NCI-H187 treated with DMSO at 0.1 percent for 48 hours (cell line): ENCODE data around the gene UACA.
"Not testable (repeated sequence)": the region's sequence is repeated elsewhere in the genome, so short reads cannot be mapped to it uniquely, and the experiment has no call there.

Experiments used
- DNase-seq: peaks from one replicate; lab custom pipeline; 2025; lab: John Stamatoyannopoulos, UW

The UACA gene, protein sequence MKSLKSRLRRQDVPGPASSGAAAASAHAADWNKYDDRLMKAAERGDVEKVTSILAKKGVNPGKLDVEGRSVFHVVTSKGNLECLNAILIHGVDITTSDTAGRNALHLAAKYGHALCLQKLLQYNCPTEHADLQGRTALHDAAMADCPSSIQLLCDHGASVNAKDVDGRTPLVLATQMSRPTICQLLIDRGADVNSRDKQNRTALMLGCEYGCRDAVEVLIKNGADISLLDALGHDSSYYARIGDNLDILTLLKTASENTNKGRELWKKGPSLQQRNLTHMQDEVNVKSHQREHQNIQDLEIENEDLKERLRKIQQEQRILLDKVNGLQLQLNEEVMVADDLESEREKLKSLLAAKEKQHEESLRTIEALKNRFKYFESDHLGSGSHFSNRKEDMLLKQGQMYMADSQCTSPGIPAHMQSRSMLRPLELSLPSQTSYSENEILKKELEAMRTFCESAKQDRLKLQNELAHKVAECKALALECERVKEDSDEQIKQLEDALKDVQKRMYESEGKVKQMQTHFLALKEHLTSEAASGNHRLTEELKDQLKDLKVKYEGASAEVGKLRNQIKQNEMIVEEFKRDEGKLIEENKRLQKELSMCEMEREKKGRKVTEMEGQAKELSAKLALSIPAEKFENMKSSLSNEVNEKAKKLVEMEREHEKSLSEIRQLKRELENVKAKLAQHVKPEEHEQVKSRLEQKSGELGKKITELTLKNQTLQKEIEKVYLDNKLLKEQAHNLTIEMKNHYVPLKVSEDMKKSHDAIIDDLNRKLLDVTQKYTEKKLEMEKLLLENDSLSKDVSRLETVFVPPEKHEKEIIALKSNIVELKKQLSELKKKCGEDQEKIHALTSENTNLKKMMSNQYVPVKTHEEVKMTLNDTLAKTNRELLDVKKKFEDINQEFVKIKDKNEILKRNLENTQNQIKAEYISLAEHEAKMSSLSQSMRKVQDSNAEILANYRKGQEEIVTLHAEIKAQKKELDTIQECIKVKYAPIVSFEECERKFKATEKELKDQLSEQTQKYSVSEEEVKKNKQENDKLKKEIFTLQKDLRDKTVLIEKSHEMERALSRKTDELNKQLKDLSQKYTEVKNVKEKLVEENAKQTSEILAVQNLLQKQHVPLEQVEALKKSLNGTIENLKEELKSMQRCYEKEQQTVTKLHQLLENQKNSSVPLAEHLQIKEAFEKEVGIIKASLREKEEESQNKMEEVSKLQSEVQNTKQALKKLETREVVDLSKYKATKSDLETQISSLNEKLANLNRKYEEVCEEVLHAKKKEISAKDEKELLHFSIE (N-terminal part only)

DNA sequence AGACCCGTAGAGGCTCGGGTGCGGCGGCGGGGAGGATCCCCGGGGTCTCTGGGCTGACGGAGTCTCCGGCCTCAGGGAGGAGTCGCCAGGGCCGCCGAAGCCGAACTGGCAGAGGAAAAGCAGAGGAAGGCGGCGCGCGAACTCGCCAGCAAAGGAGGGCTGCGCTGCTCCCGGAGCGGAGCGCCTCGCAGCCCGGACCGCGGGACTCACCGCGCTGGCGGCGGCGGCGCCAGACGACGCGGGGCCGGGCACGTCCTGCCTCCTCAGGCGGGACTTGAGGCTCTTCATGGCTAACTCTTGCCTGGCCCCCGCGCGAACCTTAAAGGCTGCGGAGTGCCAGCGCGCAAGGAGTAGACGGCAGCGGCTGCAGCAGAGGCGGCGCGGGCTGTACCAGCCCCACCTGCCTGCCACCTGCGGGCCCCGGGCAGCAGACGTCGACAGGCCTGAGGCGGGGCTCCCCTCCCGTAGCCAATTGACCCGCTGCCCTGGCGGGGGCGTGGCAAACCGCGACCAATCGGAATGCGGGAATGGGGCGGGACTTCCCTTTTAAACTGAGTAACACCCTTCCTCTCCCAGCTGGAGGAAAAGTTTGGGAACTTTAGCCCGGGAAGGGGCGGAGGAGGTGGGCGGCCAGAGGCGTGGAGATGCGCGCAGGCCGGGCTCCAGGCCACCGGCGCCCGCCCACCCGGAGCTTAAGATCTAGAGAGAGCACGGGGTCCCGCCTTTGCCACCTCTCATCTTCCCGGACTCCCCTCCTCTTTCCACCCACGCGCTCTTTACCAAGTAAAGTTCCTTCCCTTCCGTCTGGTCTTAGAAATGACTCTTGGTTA, at the start of gene UACA:
TSS of gene UACA (minus strand) at position 439 of the 830 bp plus-strand sequence. CDS start at position 288, 151 bp downstream.
- peak; percentile 72 for DNase-seq

DNA sequence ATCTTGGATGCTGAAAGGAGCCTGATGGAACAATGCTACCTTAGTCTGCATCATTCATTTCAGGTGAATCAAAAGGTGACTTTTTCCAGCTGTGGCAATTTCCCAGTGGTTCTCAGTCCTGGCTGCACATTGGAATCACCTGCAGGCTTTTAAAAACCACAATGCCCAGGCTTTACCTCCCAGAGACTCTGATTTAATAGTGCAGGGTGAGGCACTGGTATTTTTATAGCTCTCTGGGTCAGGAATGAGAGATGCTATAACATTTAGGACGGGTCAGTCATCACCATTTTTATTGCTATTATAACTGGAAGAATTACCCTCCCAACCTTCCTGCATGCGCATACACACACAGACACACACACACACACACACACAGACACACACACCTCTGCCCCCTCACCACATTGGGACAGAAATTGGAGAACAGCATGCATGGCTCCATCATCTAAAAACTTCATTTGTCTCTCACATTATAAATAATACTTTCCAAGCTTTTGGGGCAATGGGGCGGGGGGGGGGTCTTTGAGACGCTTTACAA, 49.5 kb upstream of the UACA start:
- DNase-seq: no peak

DNA sequence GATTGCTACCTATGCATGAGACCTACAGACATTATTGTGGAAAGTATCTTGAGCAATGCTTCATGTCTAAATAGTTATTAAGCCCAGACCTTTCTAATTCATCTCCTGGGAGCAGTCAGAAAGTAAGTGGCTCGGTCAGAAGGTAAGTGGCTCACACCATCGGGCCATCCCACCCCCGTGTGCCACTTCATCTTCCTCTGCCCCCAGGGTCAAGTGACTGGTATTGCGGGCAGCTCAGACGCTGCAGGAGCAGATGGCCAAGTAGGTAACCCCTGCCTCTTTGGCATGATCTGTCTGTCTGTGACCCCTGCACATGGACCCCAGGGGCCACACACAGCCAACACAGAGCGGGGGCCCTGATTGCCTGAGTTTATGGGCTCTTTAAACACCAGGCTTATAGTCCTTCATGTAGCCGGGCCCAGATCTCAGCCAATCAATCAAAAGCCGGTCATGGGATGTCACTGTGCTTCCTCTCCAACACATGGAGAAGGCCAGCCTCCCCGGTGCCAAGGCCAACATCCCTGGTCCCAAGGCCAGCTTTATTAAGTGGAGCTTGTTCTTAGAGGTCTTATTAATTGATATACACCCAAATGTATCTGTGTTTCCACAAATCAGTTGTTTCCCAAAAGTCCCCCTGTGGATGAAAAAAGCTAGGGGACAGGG, 47.7 kb upstream of the UACA start:
- DNase-seq: no peak

DNA sequence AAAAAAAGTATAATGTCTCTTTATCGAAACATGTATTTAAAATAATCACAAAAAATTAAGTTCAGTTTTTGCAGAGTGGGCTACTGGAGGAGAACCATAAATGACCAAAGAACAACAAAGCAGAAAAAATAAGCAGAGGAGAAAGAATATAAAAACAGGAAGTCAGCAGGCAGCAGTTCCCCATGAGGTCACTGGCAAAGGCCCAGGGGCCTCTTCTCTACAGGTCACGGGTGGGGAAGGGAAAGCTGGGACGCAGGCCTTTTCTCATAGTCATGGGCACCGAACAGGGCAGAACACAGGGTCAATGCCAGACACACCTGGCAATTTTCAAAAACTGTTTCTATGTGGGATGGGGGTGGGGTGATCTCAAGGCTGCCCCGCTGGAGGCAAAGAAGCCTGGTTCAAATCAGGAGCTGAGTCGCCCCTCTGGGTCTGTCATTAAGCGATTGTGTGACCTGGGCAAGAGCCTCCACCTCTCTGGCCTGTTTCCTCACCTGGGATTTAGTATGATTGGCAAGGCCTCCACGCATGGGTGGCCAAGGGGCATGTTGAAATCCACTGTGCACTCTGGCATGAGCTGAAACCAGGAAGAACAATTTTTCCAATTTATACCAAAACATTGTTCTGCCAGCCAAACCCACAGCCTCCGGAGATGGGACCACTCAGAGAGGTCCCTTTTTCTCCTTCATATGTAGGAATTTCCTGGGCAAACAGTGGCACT, 43.8 kb upstream of the UACA start:
- no peak for DNase-seq

DNA sequence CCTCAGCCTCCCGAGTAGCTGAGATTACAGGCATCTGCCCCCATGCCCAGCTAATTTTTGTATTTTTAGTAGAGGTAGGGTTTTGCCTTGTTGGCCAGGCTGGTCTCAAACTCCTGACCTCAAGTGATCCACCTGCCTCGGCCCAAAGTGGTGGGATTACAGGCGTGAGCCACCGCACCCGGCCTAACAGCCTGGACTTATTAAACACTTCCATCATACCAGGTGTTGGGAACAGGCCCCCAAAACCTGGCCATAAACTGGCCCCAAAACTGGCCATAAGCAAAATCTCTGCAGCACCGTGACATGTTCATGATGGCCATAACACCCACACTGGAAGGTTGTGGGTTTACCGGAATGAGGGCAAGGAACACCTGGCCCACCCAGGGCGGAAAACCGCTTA, 41.0 kb upstream of the UACA start:
- not testable (repeated sequence) for DNase-seq

DNA sequence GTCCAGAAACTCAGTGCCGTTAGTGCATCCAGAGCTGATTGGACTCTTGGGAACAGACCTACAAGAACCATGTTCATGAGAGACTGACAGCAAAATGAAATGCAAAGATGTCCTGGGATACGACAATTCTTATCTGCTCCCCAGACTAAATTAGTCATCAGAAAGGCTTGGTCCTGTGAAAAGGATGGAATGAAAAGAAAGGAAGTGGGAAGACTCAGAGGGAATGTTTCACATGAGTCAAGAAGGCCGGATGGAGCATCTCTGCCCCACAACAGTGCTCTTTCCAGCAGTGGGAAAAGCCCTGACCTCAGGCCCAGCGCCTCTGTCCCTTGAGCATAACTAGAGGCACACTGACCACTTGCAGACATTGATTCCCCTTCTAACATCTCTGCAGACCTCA, 39.3 kb upstream of the UACA start:
- DNase-seq: no peak

DNA sequence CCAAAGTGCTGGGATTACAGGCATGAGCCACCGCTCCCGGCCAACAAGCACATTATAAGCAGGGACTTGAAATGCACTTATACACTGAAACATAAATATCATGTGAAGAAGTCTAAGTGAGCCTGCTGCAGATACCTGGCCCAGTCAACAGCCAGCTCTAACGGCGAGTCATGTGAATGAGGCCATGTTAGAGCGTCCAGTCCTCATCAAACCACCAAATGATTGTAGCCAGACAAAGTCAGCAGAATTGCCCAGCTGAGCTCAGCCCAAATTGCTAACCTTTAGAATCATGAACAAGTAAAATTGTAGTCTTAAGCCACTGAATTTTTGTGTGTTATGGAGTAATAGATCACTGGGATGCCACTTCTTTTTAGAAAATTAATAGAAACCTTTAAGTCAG, 37.8 kb upstream of the UACA start:
- no peak for DNase-seq

DNA sequence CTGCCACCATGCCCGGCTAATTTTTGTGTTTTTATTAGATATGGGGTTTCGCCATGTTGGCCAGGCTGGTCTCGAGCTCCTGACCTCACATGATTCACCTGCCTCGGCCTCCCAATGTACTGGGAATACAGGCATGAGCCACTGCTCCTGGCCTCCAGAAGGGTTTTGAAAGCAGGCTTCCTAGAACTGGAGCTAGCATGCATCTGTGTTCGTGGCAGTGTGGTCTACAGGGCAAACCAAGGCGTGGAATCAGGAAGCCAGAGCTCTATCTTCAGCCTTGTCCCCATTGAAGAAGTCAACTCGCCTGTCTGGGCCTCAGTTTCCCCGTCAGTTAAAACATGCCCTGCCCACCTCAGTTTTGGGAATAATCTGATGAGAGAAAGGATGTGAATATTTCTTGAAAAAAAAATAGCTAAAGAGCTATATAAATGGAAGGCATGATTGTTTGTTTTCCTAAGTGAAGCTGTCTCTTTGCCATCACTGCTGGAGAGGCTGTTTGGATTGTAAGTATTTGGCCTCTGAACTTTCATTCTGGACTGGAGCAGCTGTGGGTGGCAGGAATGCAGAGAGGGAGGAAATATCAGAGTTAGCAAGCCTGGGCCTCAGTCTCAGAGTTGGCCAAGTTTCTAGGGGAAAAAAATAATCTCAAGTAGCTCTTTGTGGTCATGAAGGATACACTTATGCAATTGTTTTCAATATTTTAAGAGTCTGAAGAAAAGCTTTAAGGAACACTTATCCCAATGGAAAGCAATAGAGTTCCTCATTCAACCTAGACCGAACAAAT, 36.5 kb upstream of the UACA start:
- no peak for DNase-seq

DNA sequence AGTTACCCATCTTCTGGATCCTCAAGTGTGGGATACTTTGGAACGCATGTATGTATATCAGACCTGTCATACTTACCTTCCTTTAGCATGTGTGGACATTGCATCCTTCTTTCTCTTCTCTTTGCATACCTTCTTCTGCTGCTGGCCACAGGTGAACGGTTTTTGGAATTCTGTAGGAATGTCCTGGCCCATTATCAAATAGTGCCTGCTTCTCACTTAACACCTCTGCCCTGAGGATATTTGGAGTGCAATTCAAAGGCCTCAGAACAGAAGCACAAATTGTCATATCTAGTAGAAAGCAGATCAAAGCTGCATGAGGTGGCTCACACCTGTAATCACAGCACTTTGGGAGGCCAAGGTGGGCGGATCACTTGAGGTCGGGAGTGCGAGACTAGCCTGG, 34.1 kb upstream of the UACA start:
- no peak for DNase-seq

DNA sequence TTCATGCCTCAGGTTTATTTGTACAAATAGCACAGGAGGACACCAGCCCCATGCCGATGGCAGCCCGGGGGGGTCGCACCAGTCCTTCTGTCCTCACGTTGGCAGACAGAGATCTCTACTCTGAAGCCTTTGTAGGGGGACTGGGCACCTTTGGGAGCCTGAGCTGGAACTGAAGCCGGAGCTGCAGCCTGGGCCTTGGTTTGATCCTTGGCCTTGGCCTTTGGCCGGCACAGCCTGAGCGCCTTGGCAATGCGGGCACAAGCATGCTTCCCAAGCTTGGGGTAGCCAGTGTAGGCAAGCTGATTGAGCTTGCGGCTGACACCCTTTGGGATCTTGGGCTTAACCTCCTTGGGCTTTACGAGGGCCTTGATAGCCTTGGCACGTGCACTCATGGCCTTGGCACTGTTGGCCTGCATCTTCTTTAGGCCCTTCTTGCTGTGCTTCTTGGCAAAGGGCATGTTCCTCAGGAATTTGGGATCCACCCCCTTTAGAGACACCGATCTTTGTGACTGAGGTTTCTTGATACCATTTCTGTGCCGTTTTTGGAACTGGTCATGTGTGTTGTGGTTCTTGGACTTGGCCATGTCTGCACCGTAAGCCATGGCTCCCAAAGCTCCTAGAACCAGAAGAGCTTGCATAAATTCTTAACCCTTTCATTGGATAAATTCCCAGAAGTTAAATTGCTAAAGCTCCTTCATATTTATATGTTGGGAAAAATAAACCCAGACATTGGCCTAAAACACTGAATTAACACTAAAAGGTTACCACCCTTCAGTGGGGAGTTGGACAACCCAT, 33.4 kb upstream of the UACA start:
- DNase-seq: no peak

DNA sequence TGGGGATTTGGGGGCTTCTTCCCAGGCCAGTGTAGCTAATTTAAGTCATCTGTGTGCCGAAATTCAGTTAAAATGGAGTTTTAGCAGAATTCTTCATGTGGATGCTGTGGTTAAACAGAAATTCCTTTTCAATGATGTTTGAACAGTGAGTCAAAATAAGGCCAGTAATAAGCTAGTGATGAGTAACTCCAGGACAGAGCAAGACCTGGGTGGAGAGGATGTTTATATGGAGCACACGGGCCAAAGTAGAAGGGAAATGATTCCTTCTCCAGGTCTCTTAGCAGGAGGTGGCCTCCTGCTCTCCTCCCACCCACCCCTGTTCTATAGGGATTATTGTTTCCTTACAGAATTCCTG, 31.9 kb upstream of the UACA start:
- no peak for DNase-seq

DNA sequence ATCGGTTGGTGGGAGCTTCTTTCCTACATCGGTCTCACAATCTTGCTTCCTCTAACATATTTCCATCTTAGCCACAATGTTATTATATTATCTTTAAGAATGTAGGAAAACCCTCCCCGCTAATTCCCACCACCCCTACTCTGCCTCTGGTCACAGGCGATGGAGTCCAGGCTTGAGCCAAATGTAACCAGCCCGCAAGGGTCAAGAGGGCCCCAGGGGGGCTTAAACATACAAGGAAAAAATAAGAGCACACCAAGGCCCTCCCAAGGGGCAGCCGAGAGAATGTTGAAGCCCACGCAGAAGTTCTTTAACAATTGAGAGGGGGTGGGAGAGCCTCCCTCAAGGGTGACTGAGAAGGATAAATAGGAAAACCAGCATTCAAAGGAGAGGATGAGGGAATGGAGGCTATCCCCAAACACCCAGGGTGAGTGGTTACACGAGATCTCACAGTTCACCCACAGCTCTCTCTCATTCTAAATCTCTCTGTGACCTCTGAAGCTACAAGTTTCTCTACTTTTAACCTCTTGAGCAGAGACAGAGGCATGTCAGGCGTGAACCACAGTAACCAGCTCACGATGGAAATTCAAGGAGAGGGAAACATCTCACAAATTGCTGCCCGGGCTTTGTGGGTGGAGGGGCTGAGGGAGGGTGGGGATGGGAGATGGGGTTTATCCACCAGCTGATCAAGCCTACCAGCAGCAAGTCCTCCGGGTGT, 31.4 kb upstream of the UACA start:
- DNase-seq: no peak

DNA sequence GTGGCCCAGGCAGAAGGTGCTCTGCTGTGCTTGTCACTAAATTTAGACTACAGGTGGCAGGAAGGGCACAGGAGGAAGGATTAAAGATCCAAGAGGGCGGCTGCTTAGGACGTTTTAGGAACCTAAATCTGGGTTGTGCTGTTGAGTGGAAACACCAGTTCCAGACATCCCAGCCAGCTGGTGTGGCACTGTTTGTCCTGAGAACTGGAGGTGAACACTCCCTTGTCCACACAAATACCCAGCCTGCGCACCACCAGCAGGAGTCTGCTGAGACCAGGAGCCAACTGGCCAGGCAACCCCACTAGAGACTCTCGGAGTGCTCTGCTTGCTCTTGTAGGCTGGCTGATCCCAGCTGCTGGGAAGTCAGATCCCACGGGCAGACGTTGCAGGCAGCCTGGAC, 30.3 kb upstream of the UACA start:
- DNase-seq: no peak

DNA sequence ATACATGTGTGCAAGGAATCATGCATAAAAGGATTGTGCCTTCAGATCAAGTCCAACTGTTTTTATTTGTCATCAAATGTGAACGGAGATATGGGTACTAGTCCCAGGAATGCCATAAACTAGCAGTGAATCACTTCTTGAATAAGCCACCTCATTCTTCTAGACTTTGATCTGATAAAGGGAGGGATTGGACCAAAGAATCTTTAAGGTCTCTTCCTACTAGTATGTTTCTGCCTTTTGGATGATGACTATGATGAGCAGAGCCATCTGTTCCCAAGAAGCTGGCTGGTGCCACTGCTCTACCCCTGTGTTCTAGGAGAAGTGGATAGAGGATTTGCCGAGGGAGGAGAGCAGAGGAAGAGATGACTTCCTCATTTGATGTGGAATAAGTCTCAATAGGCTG, 28.8 kb upstream of the UACA start:
- DNase-seq: no peak

DNA sequence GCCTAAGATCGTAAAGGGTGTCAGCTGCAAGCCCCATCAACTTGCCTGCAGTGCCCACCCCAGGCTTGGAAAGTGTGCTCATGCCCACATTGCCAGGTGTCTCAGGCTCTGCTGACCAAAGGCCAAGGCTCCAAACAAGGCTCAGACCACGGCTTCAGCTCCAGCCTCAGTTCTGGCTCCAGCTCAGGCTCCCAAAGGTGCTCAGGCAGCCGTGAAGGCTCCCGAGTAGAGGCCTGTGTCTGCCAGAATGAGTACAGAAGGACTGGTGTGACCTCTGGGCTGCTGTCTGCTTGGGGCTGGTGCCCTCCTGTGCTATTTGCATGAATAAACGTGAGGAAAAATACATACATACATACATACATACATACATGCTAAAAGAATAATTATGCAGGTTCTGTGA, 27.9 kb upstream of the UACA start:
- DNase-seq: no peak

DNA sequence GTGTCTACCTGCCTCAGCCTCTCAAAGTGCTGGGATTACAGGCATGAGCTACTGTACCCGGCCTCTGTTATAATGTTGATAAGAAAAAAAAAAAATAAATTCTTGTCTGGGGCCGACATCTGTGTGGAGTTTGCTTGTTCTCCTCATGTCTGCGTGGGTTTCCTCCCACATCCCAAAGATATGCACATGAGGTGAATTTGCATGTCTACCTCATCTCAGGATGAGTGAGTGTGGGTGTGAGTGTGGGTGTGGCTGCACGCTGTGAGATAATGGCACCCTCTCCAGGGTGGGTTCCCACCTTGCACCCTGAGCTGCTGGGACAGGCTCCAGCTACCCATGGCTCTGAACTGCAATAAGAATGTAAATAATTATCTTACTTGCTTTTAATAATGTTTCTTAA, 25.9 kb upstream of the UACA start:
- DNase-seq: no peak

DNA sequence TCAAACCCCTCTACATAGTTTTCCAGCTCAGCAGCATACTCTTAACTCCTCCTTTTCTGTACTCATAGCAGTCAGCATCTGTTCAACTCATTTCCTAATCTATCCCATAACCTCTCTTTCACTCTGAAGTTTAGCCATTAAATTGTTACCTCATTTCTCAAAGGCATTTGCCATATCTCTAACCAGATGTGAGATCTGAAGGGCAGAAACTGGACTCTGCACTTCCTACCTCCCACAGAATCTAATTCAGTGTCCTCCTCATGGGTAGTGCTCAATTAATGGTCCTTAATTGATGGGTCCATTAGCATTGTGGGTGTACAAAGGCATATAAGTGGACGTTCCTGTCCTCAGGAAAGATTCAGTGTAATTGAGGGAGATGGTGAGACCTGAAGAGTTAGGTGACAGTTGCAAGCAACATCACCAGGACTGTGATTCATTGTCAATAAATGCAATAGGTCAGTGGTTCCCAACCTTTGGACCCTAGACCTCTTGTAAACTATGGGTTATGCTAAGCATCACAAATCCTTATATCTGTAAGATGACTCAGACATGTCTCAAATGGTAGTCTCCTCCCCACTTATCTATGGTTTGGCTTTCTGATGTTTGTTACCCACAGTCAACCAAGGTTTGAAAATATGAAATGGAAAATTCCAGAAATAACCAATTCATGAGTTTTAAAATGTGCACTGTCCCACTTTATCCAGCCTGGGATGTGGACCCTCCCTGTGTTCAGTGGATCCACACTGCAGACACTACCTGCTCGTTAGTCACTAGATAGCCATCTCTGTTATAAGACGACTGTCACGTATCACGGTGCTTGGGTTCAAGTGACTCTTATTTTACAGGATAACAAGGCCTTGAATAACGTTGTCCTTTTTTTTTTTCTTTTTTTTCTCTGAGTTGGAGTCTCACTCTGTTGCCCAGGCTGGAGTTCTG, 25.0 kb upstream of the UACA start:
- DNase-seq: no peak
